ENCODE measurements around the gene RGS10.
"Not testable (repeated sequence)": the region's sequence is repeated elsewhere in the genome, so short reads cannot be mapped to it uniquely, and the experiment has no call there.

The RGS10 gene, protein sequence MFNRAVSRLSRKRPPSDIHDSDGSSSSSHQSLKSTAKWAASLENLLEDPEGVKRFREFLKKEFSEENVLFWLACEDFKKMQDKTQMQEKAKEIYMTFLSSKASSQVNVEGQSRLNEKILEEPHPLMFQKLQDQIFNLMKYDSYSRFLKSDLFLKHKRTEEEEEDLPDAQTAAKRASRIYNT

GRCh38 chr10:119542357-119542987 lies at the start of gene RGS10:
RGS10 (minus strand) TSS chr10:119542719; CDS start chr10:119542638, 81 bp downstream.
- Mint-ChIP-seq H3K36me3 (ENCODE audit: low read depth) (peaks cover 12% of the 10 kb centered on the region), H3K9me3 (no peaks in the 10 kb centered on the region), H3K27ac (peak within 1 kb of the TSS; percentile 78), H3K27me3 (ENCODE audit: low read depth) (peaks cover 13% of the 10 kb centered on the region), H3K4me1 (ENCODE audit: low read depth) (peaks cover 46% of the 10 kb centered on the region), H3K4me3 (peak within 1 kb of the TSS; percentile 86)

DNA sequence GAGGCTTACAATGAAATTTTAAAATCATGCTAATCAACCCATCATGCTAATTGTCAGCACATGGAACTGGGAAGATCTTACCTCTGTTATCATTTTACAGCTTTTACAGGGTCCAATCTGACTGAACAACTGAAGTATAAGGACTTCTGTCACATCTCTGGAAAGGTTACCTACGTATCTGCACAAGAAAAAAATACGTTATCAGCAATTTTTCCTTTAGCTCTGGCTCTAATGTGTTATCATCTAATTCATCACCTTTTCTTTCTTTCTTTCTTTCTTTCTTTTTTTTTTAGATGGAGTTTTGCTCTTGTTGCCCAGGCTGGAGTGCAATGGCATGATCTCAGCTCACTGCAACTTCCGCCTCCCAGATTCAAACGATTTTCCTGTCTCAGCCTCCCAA lies 45.6 kb upstream of the RGS10 start:
- Mint-ChIP-seq H3K27me3 (ENCODE audit: low read depth) (no peaks in the 10 kb centered on the region), H3K4me3 (no peak overlapping the region), H3K36me3 (ENCODE audit: low read depth) (peaks cover 15% of the 10 kb centered on the region), H3K9me3 (no peaks in the 10 kb centered on the region), H3K27ac (no peak overlapping the region), H3K4me1 (ENCODE audit: low read depth) (peaks cover 19% of the 10 kb centered on the region)

DNA sequence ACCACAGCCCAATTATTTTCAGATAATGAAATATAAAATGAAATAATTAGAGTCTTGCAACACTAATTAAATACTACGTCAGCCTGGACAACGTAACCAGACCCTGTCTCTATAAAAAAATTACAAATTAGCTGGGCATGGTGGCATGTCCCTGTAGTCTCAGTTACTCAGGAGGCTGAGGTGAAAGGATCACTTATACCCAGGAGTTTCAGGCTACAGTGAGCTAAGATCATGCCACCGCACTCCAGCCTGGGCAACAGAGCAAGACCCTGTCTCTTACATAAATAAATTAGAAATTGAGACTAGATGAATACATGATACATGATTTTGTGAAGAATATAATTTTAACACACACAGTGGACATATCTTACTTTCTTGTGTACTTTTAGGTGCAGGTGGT lies 35.8 kb upstream of the RGS10 start:
- peaks cover 22% of the 10 kb centered on the region for H3K4me1 Mint-ChIP-seq (ENCODE audit: low read depth)
- H3K27ac Mint-ChIP-seq = no peak overlapping the region
- no peaks in the 10 kb centered on the region for H3K27me3 Mint-ChIP-seq (ENCODE audit: low read depth)
- no peak overlapping the region for H3K4me3 Mint-ChIP-seq
- H3K9me3 Mint-ChIP-seq = no peaks in the 10 kb centered on the region
- peaks cover 31% of the 10 kb centered on the region for H3K36me3 Mint-ChIP-seq (ENCODE audit: low read depth)

DNA sequence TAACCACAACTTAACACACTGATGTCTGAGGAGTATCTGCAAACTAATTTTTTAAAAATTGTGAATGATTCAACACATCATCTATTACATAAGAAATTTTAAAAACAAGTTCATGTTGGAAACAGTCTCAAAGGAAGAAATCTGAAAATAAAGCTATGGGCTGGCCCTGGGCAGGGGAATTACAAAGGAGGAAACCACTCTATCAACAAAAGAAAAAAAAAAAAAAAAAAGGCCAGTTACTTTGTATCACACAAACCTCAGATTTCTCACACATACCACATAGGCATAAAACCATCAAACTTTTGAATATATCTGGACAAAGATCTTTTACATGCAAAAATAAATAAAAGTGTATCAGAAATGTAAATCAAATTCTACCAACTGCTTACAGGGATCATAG lies 33.5 kb upstream of the RGS10 start:
- H3K27me3 Mint-ChIP-seq (ENCODE audit: low read depth) = no peaks in the 10 kb centered on the region
- H3K4me3 Mint-ChIP-seq = no peak overlapping the region
- peaks cover 21% of the 10 kb centered on the region for H3K4me1 Mint-ChIP-seq (ENCODE audit: low read depth)
- peak overlapping the region; percentile 81 for H3K27ac Mint-ChIP-seq
- no peaks in the 10 kb centered on the region for H3K9me3 Mint-ChIP-seq
- peaks cover 31% of the 10 kb centered on the region for H3K36me3 Mint-ChIP-seq (ENCODE audit: low read depth)

DNA sequence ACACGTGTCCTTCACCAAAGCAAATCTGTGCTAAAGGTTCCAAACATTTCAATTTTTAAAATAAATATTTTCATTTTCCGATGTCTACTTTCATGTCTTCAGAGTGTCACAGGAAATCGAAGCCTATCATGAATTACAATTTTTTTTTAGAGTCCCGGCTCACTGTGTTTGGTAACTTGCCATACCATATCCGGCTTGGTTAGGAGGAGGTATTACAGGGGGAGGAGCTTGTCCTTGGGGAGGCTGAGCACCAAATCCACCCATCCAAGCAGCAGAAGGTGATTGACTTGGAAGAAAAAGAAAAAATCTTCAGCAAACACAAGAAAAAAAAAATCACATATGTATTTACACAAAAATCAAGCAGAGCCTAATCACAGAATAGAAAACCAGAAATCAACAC lies 33.0 kb upstream of the RGS10 start:
- no peaks in the 10 kb centered on the region for H3K9me3 Mint-ChIP-seq
- H3K36me3 Mint-ChIP-seq (ENCODE audit: low read depth) = peaks cover 31% of the 10 kb centered on the region
- H3K27ac Mint-ChIP-seq = peak overlapping the region; percentile 81
- H3K4me1 Mint-ChIP-seq (ENCODE audit: low read depth) = peaks cover 21% of the 10 kb centered on the region
- peak overlapping the region; percentile 49 for H3K4me3 Mint-ChIP-seq
- H3K27me3 Mint-ChIP-seq (ENCODE audit: low read depth) = no peaks in the 10 kb centered on the region

GRCh38 chr10:119567978-119568377 lies 25.5 kb upstream of the RGS10 start:
- no peaks in the 10 kb centered on the region for H3K4me1 Mint-ChIP-seq (ENCODE audit: low read depth)
- H3K4me3 Mint-ChIP-seq = no peak overlapping the region
- H3K9me3 Mint-ChIP-seq = no peaks in the 10 kb centered on the region
- peaks cover 4% of the 10 kb centered on the region for H3K36me3 Mint-ChIP-seq (ENCODE audit: low read depth)
- H3K27me3 Mint-ChIP-seq (ENCODE audit: low read depth) = no peaks in the 10 kb centered on the region
- no peak overlapping the region for H3K27ac Mint-ChIP-seq

- Mint-ChIP-seq H3K27ac (no peak overlapping the region), H3K4me3 (no peak overlapping the region), H3K36me3 (ENCODE audit: low read depth) (no peaks in the 10 kb centered on the region), H3K9me3 (no peaks in the 10 kb centered on the region), H3K27me3 (ENCODE audit: low read depth) (no peaks in the 10 kb centered on the region), H3K4me1 (ENCODE audit: low read depth) (no peaks in the 10 kb centered on the region)
These were observed 19.6 kb upstream of the RGS10 start for GRCh38 chr10:119562097-119562496.

- H3K27me3 Mint-ChIP-seq (ENCODE audit: low read depth); H3K4me1 Mint-ChIP-seq (ENCODE audit: low read depth); H3K27ac Mint-ChIP-seq; H3K9me3 Mint-ChIP-seq; H3K4me3 Mint-ChIP-seq; H3K36me3 Mint-ChIP-seq (ENCODE audit: low read depth): not testable (repeated sequence)
These were observed 17.0 kb upstream of the RGS10 start for GRCh38 chr10:119559511-119559910.

DNA sequence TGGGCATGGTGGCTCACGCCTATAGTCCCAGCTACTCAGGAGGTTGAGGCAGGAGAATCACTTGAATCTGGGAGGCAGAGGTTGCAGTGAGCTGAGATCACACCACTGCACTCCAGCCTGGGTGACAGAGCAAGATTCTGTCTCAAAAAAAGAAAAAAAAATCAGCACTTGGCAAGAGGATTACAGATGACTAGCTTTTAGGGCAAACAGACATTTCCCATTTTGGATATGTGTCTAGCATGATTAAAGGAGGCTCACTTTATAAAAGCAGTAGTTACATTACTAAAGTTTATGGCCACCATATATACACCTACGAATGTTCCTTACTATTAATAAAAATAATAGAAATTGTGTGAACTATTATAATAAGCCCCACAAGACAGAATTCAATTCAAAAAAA lies 13.6 kb upstream of the RGS10 start:
- not testable (repeated sequence) for H3K4me1 Mint-ChIP-seq (ENCODE audit: low read depth); H3K4me3 Mint-ChIP-seq; H3K27ac Mint-ChIP-seq; H3K9me3 Mint-ChIP-seq; H3K27me3 Mint-ChIP-seq (ENCODE audit: low read depth); H3K36me3 Mint-ChIP-seq (ENCODE audit: low read depth)

DNA sequence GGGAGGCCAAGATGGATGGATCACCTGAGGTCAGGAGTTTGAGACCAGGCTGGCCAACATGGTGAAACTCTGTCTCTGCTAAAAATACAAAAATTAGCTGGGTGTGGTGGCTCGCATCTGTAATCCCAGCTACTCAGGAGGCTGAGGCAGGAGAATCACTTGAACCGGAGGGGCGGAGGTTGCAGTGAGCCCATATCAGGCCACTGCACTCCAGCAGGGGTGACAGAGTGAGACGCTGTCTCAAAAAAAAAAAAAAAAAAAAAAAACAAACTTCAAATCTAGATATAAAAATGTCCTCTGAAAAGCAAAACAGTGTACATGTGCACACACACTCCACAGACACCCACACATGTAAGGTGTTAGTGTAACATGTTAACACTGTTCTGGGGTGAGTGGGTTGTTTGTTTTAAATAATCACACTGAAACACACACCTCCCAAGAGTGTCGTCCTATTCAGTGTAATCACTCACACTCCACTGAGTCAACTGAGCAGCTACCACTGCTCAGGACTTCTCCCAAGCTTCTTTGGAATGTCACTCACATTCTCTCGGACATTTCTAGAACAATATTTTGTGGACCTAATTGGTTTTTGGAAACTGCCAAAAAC lies 12.8 kb upstream of the RGS10 start:
- Mint-ChIP-seq H3K36me3 (ENCODE audit: low read depth) (no peaks in the 10 kb centered on the region), H3K4me3 (no peak overlapping the region), H3K27ac (no peak overlapping the region), H3K27me3 (ENCODE audit: low read depth) (peaks cover 14% of the 10 kb centered on the region), H3K4me1 (ENCODE audit: low read depth) (no peaks in the 10 kb centered on the region), H3K9me3 (no peaks in the 10 kb centered on the region)

- Mint-ChIP-seq H3K9me3 (no peaks in the 10 kb centered on the region), H3K4me1 (ENCODE audit: low read depth) (no peaks in the 10 kb centered on the region), H3K27me3 (ENCODE audit: low read depth) (peaks cover 49% of the 10 kb centered on the region), H3K4me3 (no peak overlapping the region), H3K27ac (no peak overlapping the region), H3K36me3 (ENCODE audit: low read depth) (no peaks in the 10 kb centered on the region)
These were observed 8.3 kb upstream of the RGS10 start for GRCh38 chr10:119550827-119551226.

GRCh38 chr10:119549247-119549999 lies 6.9 kb upstream of the RGS10 start:
- H3K4me3 Mint-ChIP-seq = no peak overlapping the region
- no peaks in the 10 kb centered on the region for H3K4me1 Mint-ChIP-seq (ENCODE audit: low read depth)
- no peaks in the 10 kb centered on the region for H3K36me3 Mint-ChIP-seq (ENCODE audit: low read depth)
- no peak overlapping the region for H3K27ac Mint-ChIP-seq
- H3K9me3 Mint-ChIP-seq = no peaks in the 10 kb centered on the region
- peaks cover 51% of the 10 kb centered on the region for H3K27me3 Mint-ChIP-seq (ENCODE audit: low read depth)

DNA sequence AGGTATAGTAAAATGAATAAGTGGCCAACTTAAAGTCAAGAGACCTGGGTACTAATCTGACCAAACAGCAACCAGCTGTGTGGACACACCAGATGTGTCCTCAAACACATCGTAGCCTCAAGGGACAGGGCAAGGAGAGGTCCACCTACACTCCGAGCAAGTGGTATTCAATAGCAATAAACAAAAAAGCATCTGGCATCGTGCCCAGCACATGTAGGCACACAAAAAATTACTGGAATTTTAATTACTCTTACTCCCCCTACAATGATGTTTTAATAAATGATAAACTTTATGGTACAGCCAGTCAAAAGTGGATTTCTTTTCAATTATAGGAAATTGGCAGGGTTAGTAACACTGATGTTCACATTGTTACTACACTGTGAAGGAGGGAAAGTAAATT lies 3.5 kb upstream of the RGS10 start:
- Mint-ChIP-seq H3K27me3 (ENCODE audit: low read depth) (peaks cover 41% of the 10 kb centered on the region), H3K9me3 (no peaks in the 10 kb centered on the region), H3K36me3 (ENCODE audit: low read depth) (peaks cover 4% of the 10 kb centered on the region), H3K4me3 (no peak overlapping the region), H3K4me1 (ENCODE audit: low read depth) (peaks cover 12% of the 10 kb centered on the region), H3K27ac (no peak overlapping the region)

GRCh38 chr10:119545310-119545709 lies 2.8 kb upstream of the RGS10 start:
- Mint-ChIP-seq H3K4me1 (ENCODE audit: low read depth) (peaks cover 19% of the 10 kb centered on the region), H3K27ac (no peak overlapping the region), H3K4me3 (no peak overlapping the region), H3K36me3 (ENCODE audit: low read depth) (peaks cover 9% of the 10 kb centered on the region), H3K9me3 (no peaks in the 10 kb centered on the region), H3K27me3 (ENCODE audit: low read depth) (peaks cover 37% of the 10 kb centered on the region)

Data from T-helper 1 cell treated with Interleukin-12 subunit alpha and Interleukin-12 subunit beta and Interleukin-4 antibody, amounts not matched to agents 30 μg/mL and 1 μg/mL, for 36 hours (primary cell).